Astrocyte (in vitro differentiated cells and primary cell): ENCODE results near the gene JSRP1.
A peak's percentile ranks its signal among the peaks of the same experiment; 100 is the strongest.

Experiments used
- EZH2 ChIP-seq: IDR thresholded peaks from 2 replicates; pipeline ENCODE4 v1.6.1; 2012; ENCODE audit warnings: mild to moderate bottlenecking, low read length, inconsistent platforms; ENCODE audit not compliant: insufficient read depth
- TF ChIP-seq, protein P1 (sequence below): IDR thresholded peaks from 2 replicates; pipeline ENCODE4 v1.5.1; 2011; ENCODE audit warnings: low read depth, mild to moderate bottlenecking, inconsistent platforms, low read length, moderate library complexity; ENCODE audit not compliant: insufficient read depth

DNA sequence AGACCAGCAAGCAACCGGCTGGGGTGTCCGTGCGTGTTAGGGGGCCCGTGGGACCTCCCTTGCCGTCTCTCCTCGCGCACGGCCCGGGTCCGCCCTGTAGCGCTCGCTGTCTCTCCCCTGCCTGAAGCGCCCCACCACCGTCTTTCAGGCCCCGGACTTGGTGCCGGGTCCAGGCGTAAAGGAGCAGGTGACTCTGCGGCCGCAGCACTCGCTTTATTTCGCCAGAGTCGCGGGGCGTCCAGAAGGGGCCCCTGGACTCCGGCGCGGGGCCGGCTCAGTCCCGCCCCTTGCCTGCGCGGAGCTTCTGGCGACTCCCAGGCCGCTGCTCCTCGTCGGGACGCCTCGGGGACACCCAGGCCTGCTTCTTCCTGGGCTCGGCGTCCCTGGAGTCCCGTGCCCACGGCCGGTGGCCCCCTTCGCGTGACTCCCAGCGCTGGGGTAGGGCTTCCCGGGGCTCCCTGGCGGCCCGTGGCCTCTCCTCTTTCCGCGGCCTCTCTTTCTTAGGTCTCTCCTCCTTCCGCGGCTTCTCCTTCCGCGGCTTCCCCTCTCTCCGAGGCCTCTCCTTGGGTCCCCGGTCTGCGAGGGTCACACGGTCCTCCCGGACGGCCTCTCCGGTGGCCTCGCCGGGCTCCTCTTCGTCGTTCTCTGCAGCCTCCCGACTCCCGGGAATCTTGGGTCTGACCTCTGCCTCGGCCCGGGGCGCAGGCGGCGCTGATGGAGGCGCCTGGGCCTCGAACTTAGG lies 4.0 kb downstream of the JSRP1 start:
- TF ChIP-seq, protein P1, sequence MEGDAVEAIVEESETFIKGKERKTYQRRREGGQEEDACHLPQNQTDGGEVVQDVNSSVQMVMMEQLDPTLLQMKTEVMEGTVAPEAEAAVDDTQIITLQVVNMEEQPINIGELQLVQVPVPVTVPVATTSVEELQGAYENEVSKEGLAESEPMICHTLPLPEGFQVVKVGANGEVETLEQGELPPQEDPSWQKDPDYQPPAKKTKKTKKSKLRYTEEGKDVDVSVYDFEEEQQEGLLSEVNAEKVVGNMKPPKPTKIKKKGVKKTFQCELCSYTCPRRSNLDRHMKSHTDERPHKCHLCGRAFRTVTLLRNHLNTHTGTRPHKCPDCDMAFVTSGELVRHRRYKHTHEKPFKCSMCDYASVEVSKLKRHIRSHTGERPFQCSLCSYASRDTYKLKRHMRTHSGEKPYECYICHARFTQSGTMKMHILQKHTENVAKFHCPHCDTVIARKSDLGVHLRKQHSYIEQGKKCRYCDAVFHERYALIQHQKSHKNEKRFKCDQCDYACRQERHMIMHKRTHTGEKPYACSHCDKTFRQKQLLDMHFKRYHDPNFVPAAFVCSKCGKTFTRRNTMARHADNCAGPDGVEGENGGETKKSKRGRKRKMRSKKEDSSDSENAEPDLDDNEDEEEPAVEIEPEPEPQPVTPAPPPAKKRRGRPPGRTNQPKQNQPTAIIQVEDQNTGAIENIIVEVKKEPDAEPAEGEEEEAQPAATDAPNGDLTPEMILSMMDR: no peak
- peak; percentile 24 for TF ChIP-seq EZH2
